Hematopoietic multipotent progenitor cell treated with erythropoietin and hydrocortisone succinate and interleukin-3 and kit ligand, for 4 days (in vitro differentiated cells): ENCODE measurements around the gene GGTLC1.
"Not testable (repeated sequence)": the region's sequence is repeated elsewhere in the genome, so short reads cannot be mapped to it uniquely, and the experiment has no call there.

Experiments used
- DNase-seq: peaks from one replicate; pipeline ENCODE4 v3.0.0-alpha.2; 2015

Gene GGTLC1

GRCh38 chr20:23988561-23988960 is at the start of gene GGTLC1:
Gene GGTLC1, minus strand, starts transcription at chr20:23988779. Its CDS starts 2,168 bp downstream, at chr20:23986611.
- DNase-seq: no peak

DNA sequence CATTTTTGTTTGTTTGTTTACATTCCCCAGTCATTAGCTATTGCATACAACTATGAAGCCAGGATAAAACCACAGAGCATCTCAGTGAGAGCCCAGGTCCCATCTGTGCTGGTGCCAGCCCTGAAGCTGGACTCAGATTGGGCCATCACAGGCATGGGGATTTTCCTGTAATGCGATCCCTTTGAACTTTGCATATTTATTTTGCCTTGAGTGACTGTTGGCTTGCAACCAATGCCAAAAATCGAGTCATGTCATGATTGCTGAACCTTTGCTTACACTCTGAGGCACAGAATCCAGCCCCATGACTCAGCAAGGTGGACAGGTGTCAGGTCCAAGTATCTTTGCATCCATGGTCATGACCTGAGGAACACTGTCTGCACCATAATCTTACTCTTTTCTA is 46.2 kb upstream of the GGTLC1 start:
- no peak for DNase-seq

- DNase-seq: no peak
These were observed 45.0 kb upstream of the GGTLC1 start for GRCh38 chr20:24033565-24033964.

DNA sequence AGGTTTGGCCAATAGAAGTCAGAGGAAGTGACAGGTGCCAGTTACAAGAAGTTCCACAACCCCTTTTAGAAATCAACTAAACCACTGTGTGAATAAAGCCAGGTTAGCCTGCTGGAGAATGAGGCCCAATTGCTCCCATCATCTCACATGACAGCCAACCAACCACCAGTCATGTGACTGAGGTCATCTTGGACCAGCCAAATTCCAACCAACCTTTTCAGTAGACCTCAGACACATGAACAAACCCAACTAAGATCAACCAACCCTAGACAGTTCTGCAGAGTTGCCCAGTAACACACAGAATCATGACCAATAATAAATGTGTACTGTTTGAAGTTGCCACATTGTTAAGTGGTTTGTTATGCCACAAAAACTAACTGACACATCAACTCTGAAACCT is 44.6 kb upstream of the GGTLC1 start:
- DNase-seq: no peak

DNA sequence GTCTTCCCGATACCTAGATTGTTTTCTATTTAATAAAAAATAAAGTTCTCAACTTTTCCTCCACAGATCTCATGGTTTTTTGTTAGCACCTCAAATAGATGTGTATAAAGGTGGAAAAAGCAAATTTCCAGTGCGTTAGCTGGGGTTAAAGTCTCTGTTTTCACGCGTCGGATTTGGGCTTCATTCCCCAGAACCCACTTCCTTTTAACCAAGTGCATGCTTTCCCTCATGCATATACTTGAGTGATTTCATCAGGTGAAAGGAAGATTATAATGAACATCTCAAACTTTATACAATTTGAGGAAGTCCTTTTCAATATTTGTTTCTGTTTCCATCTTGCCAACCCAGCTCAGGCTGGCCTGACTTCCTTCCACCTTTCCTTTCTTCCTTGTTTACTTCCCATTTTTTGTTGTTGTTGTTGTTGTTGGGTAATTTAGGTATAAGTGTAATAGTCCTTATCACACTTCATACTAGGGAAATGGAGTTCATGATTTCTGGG is 43.9 kb upstream of the GGTLC1 start:
- DNase-seq: no peak

DNA sequence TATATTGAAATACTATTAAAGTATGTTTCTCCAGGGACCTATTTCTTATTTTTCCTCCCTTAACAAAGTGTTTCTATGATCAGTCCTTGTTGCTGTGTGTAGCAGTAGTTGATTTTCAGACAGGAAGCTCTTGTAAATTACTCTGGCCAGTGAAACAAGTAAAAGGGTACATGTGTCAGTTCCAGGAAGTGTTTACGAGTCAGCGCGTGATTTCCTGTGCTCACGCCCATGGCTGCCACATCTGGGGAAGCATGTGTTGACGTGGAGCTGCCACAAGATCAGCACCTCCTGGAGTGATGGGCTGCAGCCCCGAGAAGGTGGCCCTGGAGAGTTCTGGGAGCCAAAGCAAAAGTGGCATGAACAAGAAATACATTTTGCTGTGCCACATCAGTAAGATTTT is 38.6 kb upstream of the GGTLC1 start:
- peak; percentile 73 for DNase-seq

DNA sequence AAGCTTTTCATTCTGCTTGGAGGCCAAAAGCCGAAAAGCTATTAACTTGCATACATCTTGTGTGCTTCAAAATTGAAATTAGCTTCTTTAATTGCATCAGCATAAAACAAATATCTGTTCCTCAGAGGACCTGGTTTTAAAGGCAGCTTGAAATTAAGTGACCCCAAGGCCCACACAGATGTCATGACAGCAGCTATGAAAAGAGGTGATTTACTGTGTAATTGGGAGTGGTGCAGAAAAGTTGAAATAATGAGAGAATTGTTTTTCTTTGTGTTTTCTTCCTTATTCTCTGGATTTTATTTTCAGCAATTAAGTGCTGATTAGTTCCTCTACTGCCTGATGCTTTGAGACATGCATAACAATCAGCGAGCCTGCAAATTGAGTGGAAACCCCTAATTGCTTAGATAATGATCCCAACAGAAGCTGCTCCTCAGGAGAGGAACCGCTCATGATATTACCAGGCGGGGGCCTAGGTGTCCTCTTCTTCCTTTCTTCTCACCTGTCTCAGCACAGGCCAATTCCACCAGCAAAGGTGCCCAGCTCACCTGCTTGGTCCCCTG is 34.1 kb upstream of the GGTLC1 start:
- no peak for DNase-seq

DNA sequence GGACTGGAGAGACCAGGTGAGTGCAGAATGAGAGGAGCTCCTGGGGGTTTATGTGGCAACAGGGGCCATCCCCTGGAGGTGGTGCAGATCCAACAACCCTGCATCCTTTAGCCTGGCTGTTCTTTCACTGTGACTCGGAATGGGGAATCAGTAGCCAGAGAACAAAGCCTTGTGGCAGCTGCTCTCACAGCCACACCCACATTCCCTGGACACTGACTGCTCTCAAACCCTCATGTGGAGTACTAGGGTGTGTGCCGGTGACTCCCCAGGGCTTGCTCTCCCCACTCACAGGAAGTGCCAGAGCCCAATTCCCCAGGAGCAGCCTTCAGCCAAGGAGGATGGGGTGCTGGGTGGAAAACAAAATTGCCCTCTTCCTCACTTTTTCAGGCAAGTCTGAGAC is 30.2 kb upstream of the GGTLC1 start:
- no peak for DNase-seq

DNA sequence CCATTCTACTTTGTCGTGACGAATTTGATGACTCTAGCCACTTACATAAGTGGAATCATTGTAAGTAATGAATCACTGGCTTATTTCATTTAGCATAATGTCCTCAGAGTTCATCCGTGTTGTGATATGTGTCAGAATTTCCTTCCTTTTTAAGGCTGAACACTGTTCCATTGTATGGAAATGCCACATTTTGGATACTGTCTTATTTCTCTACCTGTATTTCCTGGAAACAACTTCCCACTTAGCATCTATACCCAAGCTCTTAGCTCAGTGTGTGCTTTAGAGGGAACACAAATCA is 28.8 kb upstream of the GGTLC1 start:
- no peak for DNase-seq

- DNase-seq: no peak
These were observed 28.3 kb upstream of the GGTLC1 start for GRCh38 chr20:24016607-24017457.

DNA sequence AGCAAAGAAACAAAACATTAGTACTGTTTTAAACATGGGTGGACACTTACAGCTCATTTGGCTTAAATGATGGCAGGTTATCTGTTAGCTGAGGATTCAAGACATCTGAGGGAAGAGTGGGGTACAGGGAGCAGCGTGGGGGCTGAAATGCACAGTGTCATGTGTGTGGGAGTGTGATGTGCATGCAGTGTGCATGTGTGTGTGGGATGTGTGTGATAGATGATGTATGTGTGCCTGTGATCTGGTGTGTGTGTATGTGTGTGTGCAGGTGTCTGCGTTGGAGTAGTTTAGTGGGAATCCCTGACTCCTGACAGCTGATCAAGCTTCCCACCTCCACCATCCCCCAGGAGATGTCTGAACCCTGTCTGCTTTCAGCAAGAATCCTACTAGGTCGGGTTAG is 25.4 kb upstream of the GGTLC1 start:
- DNase-seq: no peak

GRCh38 chr20:24011282-24011681 is 22.7 kb upstream of the GGTLC1 start:
- no peak for DNase-seq

DNA sequence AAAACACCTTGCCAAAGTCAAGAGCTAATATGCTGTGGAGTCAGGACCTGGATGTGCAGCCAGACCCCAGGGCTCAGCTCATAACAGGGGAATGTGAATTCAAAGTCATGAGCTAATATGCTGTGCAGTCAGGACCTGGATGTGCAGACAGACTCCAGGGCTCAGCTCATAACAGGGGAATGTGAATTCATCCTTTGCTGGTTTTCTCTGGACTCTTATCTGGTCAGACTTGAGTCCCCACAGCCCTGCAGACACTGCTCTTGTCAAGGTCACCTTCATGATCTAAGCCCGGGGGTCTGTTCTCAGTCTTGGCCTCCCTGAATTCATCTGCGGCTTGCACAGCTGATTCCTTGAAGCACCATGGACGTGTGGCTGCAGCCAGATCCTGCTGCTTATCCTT is 19.2 kb upstream of the GGTLC1 start:
- DNase-seq: no peak

GRCh38 chr20:24007073-24007595 is 18.6 kb upstream of the GGTLC1 start:
- no peak for DNase-seq

GRCh38 chr20:24006626-24007025 is 18.0 kb upstream of the GGTLC1 start:
- DNase-seq: no peak

DNA sequence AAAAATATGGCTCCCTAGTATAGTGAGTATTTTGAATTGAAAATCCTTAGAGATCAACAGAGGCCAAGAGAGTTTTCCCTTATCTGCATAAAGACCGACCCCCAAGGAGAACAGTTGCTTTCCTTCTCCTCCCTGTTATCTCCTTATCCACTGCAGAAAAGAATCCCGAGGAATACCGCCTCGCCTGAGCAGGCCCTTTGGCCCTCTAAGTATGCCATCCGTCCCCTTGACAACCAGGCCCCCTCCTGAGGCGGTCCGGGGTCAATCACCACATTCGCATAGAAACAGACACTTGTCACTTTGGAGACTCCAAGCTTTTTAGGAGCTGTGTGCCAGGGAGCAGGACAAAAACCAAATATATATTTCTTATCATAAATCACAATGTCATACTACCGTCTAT is 15.9 kb upstream of the GGTLC1 start:
- DNase-seq: no peak

DNA sequence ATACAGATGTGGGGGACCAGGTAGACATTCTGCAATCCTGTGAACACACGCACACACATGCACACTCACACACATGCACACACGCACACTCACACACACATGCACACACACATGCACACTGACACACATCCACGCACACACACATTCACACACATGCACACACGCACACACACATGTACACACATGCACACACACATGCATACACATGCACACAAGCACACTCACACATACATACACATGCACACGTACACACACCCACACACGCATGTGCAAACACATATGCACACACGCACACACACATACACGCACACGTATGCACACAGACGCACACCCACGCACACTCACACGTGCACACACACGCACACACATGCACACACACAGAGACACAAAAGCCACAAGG is 14.3 kb upstream of the GGTLC1 start:
- no peak for DNase-seq

DNA sequence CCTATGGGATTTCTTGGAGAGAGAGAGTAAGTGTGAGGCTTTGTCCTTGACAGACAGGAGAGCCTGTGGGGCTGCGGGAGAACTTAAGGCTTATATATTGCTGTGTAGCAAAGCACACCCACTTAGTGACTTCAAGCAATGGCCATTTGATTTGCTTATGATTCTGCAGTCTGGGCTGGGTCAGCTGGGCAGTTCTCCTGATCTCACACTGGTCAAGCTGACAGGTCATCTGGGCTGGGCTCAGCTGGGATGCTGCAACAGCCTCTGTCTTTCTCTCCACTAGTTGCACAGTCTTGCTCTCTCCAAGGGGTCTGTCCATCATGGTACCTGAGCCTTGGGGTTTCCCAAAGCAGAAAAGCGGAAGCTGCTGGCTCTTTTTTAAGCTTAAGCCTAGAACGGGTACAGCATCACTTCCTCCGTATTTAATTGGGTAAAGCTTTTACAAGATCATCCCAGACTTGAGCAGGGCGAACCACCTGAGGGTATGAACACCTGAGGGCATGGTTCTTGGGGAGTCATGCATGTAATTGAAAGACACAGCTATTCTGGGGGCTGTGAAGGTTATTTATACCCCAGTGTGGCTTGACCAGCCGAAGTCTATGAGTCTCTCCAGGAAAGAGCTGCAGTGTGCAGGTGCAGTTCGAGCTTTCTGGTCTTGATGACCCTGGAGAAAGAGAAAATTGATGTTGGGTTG is 13.3 kb upstream of the GGTLC1 start:
- DNase-seq: no peak

DNA sequence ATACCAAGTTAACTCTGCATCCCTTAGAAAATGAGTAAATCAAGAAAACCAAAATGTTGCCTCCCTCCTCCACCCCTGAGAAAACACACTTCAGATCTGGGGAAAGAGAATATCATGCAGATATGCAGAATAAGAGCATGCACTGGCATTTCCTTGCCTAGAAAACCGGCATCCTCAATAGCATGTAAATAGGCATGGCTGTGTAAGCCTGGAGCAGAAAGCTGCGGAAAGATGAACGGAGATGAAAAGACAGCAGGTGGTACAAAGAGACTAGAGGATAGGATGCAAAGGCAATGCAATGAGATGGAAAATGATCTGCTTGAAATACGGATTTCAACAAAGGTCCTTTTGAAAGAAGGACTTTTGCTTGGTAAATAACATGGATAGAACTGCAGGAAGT is 10.3 kb upstream of the GGTLC1 start:
- DNase-seq: no peak

DNA sequence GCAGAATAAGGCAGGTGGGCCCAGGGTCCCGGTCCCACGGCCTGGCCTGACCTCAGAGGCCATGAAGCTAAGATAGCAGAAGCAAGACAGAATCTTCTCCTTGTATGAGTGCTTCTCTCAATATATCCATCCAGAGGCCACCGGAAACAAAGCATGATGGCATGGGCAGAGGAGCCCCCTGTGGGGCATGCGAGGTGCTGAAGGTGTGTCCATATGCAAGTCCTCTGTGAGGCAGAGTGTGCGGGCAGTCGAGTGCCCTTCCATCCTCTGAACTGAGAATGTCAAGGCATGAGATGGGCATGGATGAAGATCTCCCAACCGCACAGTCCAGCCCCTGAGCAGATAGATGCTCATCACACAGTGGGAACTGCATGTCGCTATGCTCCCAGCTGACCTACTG is 9.8 kb upstream of the GGTLC1 start:
- no peak for DNase-seq

DNA sequence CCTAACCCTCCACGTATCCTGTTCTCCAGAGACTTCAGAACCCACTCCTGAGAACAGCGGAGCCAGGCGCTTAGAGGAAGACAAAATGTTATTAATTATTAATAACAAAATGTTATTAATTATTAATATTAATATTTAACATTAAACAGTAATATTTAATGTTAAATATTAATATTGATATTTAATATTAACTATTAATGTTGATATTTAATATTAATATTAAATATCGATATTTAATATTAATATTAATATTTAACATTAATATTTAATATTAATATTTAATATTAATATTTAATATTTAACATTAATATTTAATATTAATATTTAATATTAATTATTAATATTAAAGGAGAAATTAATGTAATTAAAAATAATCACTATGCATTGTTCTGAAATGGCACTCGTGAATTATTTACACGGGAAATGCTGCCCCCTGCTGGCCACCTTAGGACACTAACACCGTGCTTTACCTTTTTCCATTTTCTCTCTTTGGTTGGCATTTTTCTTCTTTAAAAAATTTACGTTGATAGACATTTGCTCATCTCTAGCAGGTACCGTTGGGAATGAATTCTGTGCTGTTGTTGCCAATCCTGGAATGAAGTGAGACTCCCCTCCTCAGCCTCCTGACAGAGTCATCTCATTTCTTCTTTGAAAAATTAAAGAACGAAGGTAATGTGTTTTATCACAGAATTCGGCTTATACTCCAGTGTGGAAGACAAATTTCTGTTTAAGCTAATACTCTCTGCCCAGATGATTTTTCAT is 7.5 kb upstream of the GGTLC1 start:
- peak; percentile 72 for DNase-seq

DNA sequence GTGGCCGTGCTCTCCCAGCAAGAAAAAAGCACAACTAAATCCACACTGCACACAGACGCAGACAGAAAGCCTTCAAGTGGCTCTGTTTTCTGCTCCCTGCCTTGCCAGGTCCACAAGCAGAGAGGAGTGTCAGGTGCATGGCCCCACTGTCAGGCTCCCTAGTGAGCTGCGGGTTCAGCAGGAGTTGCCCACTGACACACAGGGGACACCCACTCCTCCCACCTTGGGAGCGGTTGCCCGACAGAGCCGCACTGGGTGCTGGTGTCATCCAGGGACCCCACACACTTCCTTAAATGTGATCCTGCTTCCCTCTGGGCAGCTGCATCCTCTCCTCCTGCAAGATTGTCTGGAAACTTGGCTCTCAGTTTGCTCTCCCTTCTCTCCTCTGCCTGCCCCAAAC is 6.7 kb upstream of the GGTLC1 start:
- peak; percentile 3 for DNase-seq

DNA sequence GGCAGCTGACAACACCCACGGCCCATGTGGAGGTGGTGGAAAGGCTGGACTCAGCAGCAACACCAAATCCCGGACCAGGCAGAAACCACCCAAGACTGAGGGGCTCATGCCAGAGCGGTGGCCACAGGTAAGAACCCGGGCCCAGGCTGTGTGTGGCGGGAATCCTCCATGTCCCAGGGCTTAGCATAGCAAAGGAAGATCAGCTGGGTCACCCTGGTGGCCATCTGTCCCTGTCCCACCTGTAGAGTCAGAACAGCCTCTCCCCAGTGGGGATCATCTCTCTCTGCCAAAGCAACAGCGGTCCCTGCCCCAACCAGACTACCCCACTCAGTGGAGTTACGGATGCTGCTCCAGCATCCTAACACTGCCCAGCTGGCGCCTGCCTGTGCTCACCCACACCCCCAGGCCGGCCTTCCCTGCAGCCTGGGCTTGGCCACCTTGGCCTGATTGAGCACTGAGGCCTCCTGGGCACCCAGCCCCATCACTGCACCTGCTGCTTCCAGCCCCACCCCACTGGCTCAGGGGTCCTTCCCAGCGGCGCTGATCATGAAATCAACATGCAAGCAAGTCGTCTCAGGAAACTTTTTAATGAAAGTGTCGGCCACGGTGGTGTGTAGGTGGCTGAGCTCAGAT is 5.5 kb upstream of the GGTLC1 start:
- not testable (repeated sequence) for DNase-seq
